Neural crest cell (in vitro differentiated cells): ENCODE results near the gene FOXP3. TPM values are rescaled to one million over a fixed set of nuclear protein-coding genes. Genes with fewer than 3 reads are reported as not detected.

Experiments used
- DNase-seq: peaks from one replicate; pipeline ENCODE4 v3.0.0; 2021; ENCODE audit warnings: low read depth, mixed read lengths, low spot score
- H3K27ac Mint-ChIP-seq: one replicate; pipeline ENCODE4 v1.8.0; 2021; ENCODE audit warnings: mild to moderate bottlenecking, mixed read lengths; ENCODE audit not compliant: unreplicated experiment
- H3K27me3 Mint-ChIP-seq: 2 replicates; pipeline ENCODE4 v1.8.0; 2021; ENCODE audit warnings: low read depth, mild to moderate bottlenecking, mixed read lengths
- H3K36me3 Mint-ChIP-seq: 2 replicates; pipeline ENCODE4 v1.8.0; 2021; ENCODE audit warnings: low read depth, mild to moderate bottlenecking, mixed read lengths
- H3K4me1 Mint-ChIP-seq: 2 replicates; pipeline ENCODE4 v1.8.0; 2021; ENCODE audit warnings: mixed read lengths
- H3K4me3 Mint-ChIP-seq: one replicate; pipeline ENCODE4 v1.8.0; 2021; ENCODE audit warnings: mild to moderate bottlenecking, mixed read lengths
- H3K9me3 Mint-ChIP-seq: 2 replicates; pipeline ENCODE4 v1.8.0; 2021; ENCODE audit warnings: mixed read lengths
- total RNA-seq: library from RNA; stranded (reverse); gene quantifications from 2 replicates; pipeline ENCODE4 v1.2.1, GENCODE V29; 2021
- TF ChIP-seq, protein P1 (sequence below): fragments of 200-600 bp; sonication (generic); conservative IDR thresholded peaks from 2 replicates; pipeline ENCODE4 v1.5.0; 2021; ENCODE audit warnings: antibody characterized with exemption, mild to moderate bottlenecking

Gene FOXP3
- total RNA-seq, 1 donor from 2014 or later: 0.26 TPM

GRCh38 chrX:49242545-49243066 lies 21.9 kb downstream of the FOXP3 start:
- Mint-ChIP-seq H3K36me3 (peaks cover 3% of the 10 kb centered on the region), H3K27me3 (no peaks in the 10 kb centered on the region), H3K9me3 (no peaks in the 10 kb centered on the region), H3K4me3 (no peak overlapping the region), H3K4me1 (no peaks in the 10 kb centered on the region), H3K27ac (no peak overlapping the region)
- DNase-seq: no peak
- TF ChIP-seq, protein P1, sequence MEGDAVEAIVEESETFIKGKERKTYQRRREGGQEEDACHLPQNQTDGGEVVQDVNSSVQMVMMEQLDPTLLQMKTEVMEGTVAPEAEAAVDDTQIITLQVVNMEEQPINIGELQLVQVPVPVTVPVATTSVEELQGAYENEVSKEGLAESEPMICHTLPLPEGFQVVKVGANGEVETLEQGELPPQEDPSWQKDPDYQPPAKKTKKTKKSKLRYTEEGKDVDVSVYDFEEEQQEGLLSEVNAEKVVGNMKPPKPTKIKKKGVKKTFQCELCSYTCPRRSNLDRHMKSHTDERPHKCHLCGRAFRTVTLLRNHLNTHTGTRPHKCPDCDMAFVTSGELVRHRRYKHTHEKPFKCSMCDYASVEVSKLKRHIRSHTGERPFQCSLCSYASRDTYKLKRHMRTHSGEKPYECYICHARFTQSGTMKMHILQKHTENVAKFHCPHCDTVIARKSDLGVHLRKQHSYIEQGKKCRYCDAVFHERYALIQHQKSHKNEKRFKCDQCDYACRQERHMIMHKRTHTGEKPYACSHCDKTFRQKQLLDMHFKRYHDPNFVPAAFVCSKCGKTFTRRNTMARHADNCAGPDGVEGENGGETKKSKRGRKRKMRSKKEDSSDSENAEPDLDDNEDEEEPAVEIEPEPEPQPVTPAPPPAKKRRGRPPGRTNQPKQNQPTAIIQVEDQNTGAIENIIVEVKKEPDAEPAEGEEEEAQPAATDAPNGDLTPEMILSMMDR: no peak

- Mint-ChIP-seq H3K9me3 (no peaks in the 10 kb centered on the region), H3K4me3 (no peak overlapping the region)
Measured at GRCh38 chrX:49238735-49239134, 25.8 kb downstream of the FOXP3 start.

DNA sequence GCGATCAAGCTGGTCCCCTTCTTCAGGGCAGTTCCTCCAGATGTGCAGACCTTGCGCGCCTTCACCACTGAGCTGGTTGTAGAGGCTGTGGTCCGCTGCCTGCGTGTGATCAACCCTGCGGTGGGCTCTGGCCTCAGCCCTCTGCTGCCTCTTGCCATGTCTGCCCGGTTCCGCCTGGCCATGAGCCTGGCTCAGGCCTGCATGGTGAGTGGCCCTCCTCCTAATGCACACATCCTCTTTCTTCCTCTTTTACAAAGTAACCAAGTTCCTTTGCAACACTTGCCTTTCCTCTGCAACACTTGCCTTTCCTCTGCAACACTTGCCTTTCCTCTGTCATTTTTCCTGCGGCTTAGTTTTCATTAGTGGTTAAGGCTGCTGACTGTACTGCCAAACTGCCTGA lies 27.4 kb downstream of the FOXP3 start:
- Mint-ChIP-seq H3K9me3 (no peaks in the 10 kb centered on the region), H3K4me3 (peak overlapping the region; percentile 55), H3K36me3 (peaks cover 2% of the 10 kb centered on the region), H3K27me3 (no peaks in the 10 kb centered on the region), H3K4me1 (peaks cover 10% of the 10 kb centered on the region), H3K27ac (no peak overlapping the region)
- TF ChIP-seq, protein P1: no peak
- DNase-seq: no peak

More at GRCh38 chrX:49238735-49239134, 25.8 kb downstream of the FOXP3 start:
- DNase-seq: no peak
- Mint-ChIP-seq H3K4me1 (peaks cover 10% of the 10 kb centered on the region), H3K27ac (no peak overlapping the region), H3K27me3 (no peaks in the 10 kb centered on the region), H3K36me3 (peaks cover 2% of the 10 kb centered on the region)
- TF ChIP-seq, protein P1: no peak

DNA sequence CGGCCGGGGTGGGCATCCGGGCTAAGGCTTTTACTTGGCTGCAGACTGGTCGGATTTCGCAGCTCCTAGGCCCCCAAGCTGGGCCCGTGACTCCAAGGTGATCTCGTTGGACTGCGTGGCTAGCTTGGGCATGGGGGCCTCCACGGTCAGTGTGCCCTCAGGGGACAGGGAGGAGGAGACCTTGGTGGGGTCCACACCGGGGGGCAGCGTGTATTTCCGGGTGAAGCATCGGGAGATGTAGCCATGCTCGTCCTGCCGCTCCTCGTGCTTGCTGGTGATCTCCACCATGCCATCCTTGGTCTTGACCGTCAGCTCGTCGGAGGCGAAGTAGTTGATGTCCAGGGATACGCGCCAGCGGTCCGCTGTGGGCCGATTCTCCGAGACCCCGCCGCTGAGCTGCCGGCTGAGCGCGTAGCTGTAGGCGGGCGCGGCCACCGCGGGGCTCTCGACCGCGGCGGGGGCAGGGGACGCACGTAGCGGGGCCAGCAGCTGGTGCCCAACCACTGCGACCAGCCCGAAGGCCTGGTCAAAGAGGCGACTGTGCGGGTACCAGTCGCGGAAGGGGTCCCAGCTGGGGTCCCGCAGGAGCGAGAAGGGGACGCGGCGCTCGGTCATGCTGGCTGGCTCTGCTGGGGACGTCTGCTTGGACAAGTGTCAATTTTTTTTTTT lies 30.5 kb downstream of the FOXP3 start:
- Mint-ChIP-seq H3K27me3 (peaks cover 5% of the 10 kb centered on the region), H3K27ac (no peak overlapping the region), H3K4me3 (no peak overlapping the region), H3K36me3 (peaks cover 2% of the 10 kb centered on the region), H3K4me1 (peaks cover 10% of the 10 kb centered on the region), H3K9me3 (no peaks in the 10 kb centered on the region)
- no peak for DNase-seq
- TF ChIP-seq, protein P1: no peak

DNA sequence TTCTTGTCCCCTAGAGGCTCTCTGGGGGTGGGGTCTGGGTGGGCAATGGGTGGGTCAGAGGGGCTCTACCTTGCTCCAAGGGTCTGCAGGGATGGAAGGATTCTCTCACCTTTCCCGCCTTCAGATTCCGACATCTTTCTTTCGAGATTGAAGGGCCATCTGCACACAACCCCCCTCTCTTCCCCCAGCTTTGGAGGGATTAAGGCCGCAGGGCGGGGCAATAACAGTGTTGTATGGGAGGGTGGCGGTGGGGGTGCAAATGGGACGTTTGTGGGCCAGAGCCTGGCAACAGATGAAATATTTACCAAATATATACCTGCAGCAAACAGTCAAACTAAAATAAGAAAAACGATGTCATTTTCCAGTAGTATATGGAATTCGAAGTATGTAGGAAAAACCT lies 31.3 kb downstream of the FOXP3 start, which contains the start of gene CACNA1F:
TSS of gene CACNA1F (minus strand) at position 165 of the 400 bp plus-strand sequence. CDS start at position 134, 31 bp downstream.
- DNase-seq: no peak
- no peak within 1 kb of the TSS for H3K27ac Mint-ChIP-seq
- H3K36me3 Mint-ChIP-seq: peaks cover 2% of the 10 kb centered on the region
- peak within 1 kb of the TSS; percentile 19 for H3K4me3 Mint-ChIP-seq
- TF ChIP-seq, protein P1: no peak
- H3K9me3 Mint-ChIP-seq: no peaks in the 10 kb centered on the region
- peaks cover 10% of the 10 kb centered on the region for H3K4me1 Mint-ChIP-seq
- peaks cover 5% of the 10 kb centered on the region for H3K27me3 Mint-ChIP-seq
